Measurements from ENCODE around the gene CNST.
"Not testable (repeated sequence)": the region's sequence is repeated elsewhere in the genome, so short reads cannot be mapped to it uniquely, and the experiment has no call there.

The CNST gene

GRCh38 chr1:246588159-246588721 is 22.0 kb downstream of the CNST start:
- Histone ChIP-seq H3K79me2 (ENCODE audit: low read length) (peaks cover 65% of the 10 kb centered on the region), H4K20me1 (ENCODE audit: insufficient read depth, low read length) (no peaks in the 10 kb centered on the region), H3K4me2 (ENCODE audit: low read depth, low read length) (no peak overlapping the region), H3F3A (ENCODE audit: insufficient read depth, low read length) (peaks cover 22% of the 10 kb centered on the region), H3K27me3 (replicated peaks; ENCODE audit: insufficient read depth, low read length) (no peaks in the 10 kb centered on the region), H3K9me3 (replicated peaks; ENCODE audit: insufficient read depth, low read length) (no peaks in the 10 kb centered on the region), H3K4me1 (ENCODE audit: low read length) (peaks cover 38% of the 10 kb centered on the region), H3K36me3 (replicated peaks; ENCODE audit: insufficient read depth, low read length) (no peaks in the 10 kb centered on the region), H3K4me3 (ENCODE audit: low read length) (no peak overlapping the region), H2AFZ (ENCODE audit: low read length) (no peak overlapping the region), H3K27ac (ENCODE audit: low read length) (no peak overlapping the region), H3K9ac (ENCODE audit: low read length) (no peak overlapping the region), H3K9me2 (replicated peaks; ENCODE audit: insufficient read depth, low read length) (no peaks in the 10 kb centered on the region)
- no peak for TF ChIP-seq EZH2 (optimal IDR thresholded peaks at IDR 0.05; ENCODE audit: low read depth, low read length)
- TF ChIP-seq CTCF (IDR thresholded peaks at IDR 0.05; ENCODE audit: low read length), result no peak
- TF ChIP-seq EZH2phosphoT487 (IDR thresholded peaks at IDR 0.05; ENCODE audit: low read length), result no peak
- no peak for DNase-seq

- not testable (repeated sequence) for H4K20me1 ChIP-seq (ENCODE audit: insufficient read depth, low read length); H3K9me3 ChIP-seq (replicated peaks; ENCODE audit: insufficient read depth, low read length); H3K36me3 ChIP-seq (replicated peaks; ENCODE audit: insufficient read depth, low read length); H2AFZ ChIP-seq (ENCODE audit: low read length); H3K4me3 ChIP-seq (ENCODE audit: low read length); DNase-seq; H3K9me2 ChIP-seq (replicated peaks; ENCODE audit: insufficient read depth, low read length); H3K27me3 ChIP-seq (replicated peaks; ENCODE audit: insufficient read depth, low read length); H3K9ac ChIP-seq (ENCODE audit: low read length)
- H3F3A ChIP-seq (ENCODE audit: insufficient read depth, low read length), result peaks cover 22% of the 10 kb centered on the region
- peak overlapping the region; percentile 77; the same call in 1 of the 2 replicates for H3K27ac ChIP-seq (ENCODE audit: low read length)
- H3K4me2 ChIP-seq (ENCODE audit: low read depth, low read length), result peak overlapping the region; percentile 53; the same call in 1 of the 2 replicates
- peaks cover 65% of the 10 kb centered on the region for H3K79me2 ChIP-seq (ENCODE audit: low read length)
- peaks cover 38% of the 10 kb centered on the region for H3K4me1 ChIP-seq (ENCODE audit: low read length)
Observed at GRCh38 chr1:246589919-246590318, 23.7 kb downstream of the CNST start.

- peak overlapping the region; percentile 35 for H3K4me3 ChIP-seq (ENCODE audit: low read length)
- peaks cover 38% of the 10 kb centered on the region for H3K4me1 ChIP-seq (ENCODE audit: low read length)
- no peaks in the 10 kb centered on the region for H3K9me3 ChIP-seq (replicated peaks; ENCODE audit: insufficient read depth, low read length)
- no peak overlapping the region for H2AFZ ChIP-seq (ENCODE audit: low read length)
- H3K27ac ChIP-seq (ENCODE audit: low read length), result peak overlapping the region; percentile 77
- H3K4me2 ChIP-seq (ENCODE audit: low read depth, low read length), result peak overlapping the region; percentile 53
- no peaks in the 10 kb centered on the region for H3K27me3 ChIP-seq (replicated peaks; ENCODE audit: insufficient read depth, low read length)
- H3K9ac ChIP-seq (ENCODE audit: low read length), result peak overlapping the region; percentile 11; the same call in 1 of the 2 replicates
- peak; percentile 53 for DNase-seq
- H3K36me3 ChIP-seq (replicated peaks; ENCODE audit: insufficient read depth, low read length), result no peaks in the 10 kb centered on the region
- no peak for TF ChIP-seq CTCF (IDR thresholded peaks at IDR 0.05; ENCODE audit: low read length)
- no peak for TF ChIP-seq EZH2phosphoT487 (IDR thresholded peaks at IDR 0.05; ENCODE audit: low read length)
- TF ChIP-seq EZH2 (optimal IDR thresholded peaks at IDR 0.05; ENCODE audit: low read depth, low read length), result no peak
- H4K20me1 ChIP-seq (ENCODE audit: insufficient read depth, low read length), result no peaks in the 10 kb centered on the region
- peaks cover 22% of the 10 kb centered on the region for H3F3A ChIP-seq (ENCODE audit: insufficient read depth, low read length)
- peaks cover 69% of the 10 kb centered on the region for H3K79me2 ChIP-seq (ENCODE audit: low read length)
- H3K9me2 ChIP-seq (replicated peaks; ENCODE audit: insufficient read depth, low read length), result no peaks in the 10 kb centered on the region
Observed at GRCh38 chr1:246591047-246591446, 24.8 kb downstream of the CNST start.

GRCh38 chr1:246591504-246591903 is 25.2 kb downstream of the CNST start:
- Histone ChIP-seq H3K4me1 (ENCODE audit: low read length) (peaks cover 38% of the 10 kb centered on the region), H3K9ac (ENCODE audit: low read length) (peak overlapping the region; percentile 11; the same call in 1 of the 2 replicates), H3K4me3 (ENCODE audit: low read length) (peak overlapping the region; percentile 35), H3F3A (ENCODE audit: insufficient read depth, low read length) (peaks cover 22% of the 10 kb centered on the region), H3K9me2 (replicated peaks; ENCODE audit: insufficient read depth, low read length) (no peaks in the 10 kb centered on the region), H3K27ac (ENCODE audit: low read length) (peak overlapping the region; percentile 77), H3K79me2 (ENCODE audit: low read length) (peaks cover 72% of the 10 kb centered on the region), H4K20me1 (ENCODE audit: insufficient read depth, low read length) (no peaks in the 10 kb centered on the region), H3K9me3 (replicated peaks; ENCODE audit: insufficient read depth, low read length) (no peaks in the 10 kb centered on the region), H3K4me2 (ENCODE audit: low read depth, low read length) (peak overlapping the region; percentile 53), H2AFZ (ENCODE audit: low read length) (no peak overlapping the region), H3K36me3 (replicated peaks; ENCODE audit: insufficient read depth, low read length) (no peaks in the 10 kb centered on the region), H3K27me3 (replicated peaks; ENCODE audit: insufficient read depth, low read length) (no peaks in the 10 kb centered on the region)
- no peak for TF ChIP-seq CTCF (IDR thresholded peaks at IDR 0.05; ENCODE audit: low read length)
- no peak for TF ChIP-seq EZH2phosphoT487 (IDR thresholded peaks at IDR 0.05; ENCODE audit: low read length)
- no peak for TF ChIP-seq EZH2 (optimal IDR thresholded peaks at IDR 0.05; ENCODE audit: low read depth, low read length)
- DNase-seq, result peak; percentile 90
